WTC11 (cell line): ENCODE results near the gene INPP5K. TPM values are rescaled to one million over a fixed set of nuclear protein-coding genes. Genes with fewer than 3 reads are reported as not detected.

Experiments used
- ATAC-seq: fragments of 200-7000 bp; cut with Tn5 transposase; 2 replicates; pipeline ENCODE4 v1.10.0; 2021; ENCODE audit warnings: mild to moderate bottlenecking, moderate library complexity
- CTCF ChIA-PET: fragments of 300-600 bp; sonication (Branson Sonifier 250); formaldehyde crosslinking; loops from one replicate; lab custom pipeline; 2021; ENCODE audit warnings: antibody characterized with exemption; lab: Charles Lee
- POLR2A ChIA-PET: fragments of 350-600 bp; sonication (Branson Sonifier 250); formaldehyde crosslinking; loops from one replicate; lab custom pipeline; 2021; ENCODE audit warnings: antibody characterized with exemption; lab: Charles Lee
- DNase-seq: peaks from one replicate; pipeline ENCODE4 v3.0.0; 2021; ENCODE audit warnings: low spot score
- H3K27ac Mint-ChIP-seq: 2 replicates; pipeline ENCODE4 v1.8.0; 2021; ENCODE audit warnings: mixed read lengths
- H3K27me3 Mint-ChIP-seq: 2 replicates; pipeline ENCODE4 v1.8.0; 2021; ENCODE audit warnings: low read depth, mild to moderate bottlenecking, moderate library complexity, mixed read lengths
- H3K36me3 Mint-ChIP-seq: 2 replicates; pipeline ENCODE4 v1.8.0; 2021; ENCODE audit warnings: mixed read lengths
- H3K4me1 Mint-ChIP-seq: 2 replicates; pipeline ENCODE4 v1.8.0; 2022; ENCODE audit warnings: mixed read lengths
- H3K4me3 Mint-ChIP-seq: 2 replicates; pipeline ENCODE4 v1.8.0; 2021; ENCODE audit warnings: mild to moderate bottlenecking, moderate library complexity, mixed read lengths
- H3K9me3 Mint-ChIP-seq: 2 replicates; pipeline ENCODE4 v1.8.0; 2021; ENCODE audit warnings: mixed read lengths
- E2F5 ChIP-seq: sonication (generic); formaldehyde crosslinking; IDR thresholded peaks from 2 replicates; pipeline ENCODE4 v1.8.1; 2022; ENCODE audit warnings: mild to moderate bottlenecking, moderate library complexity, missing genetic modification reagents
- EMX1 ChIP-seq: fragments of 250-450 bp; sonication (Bioruptor Pico); IDR thresholded peaks from 2 replicates; pipeline ENCODE4 v1.8.0; 2021; ENCODE audit warnings: mild to moderate bottlenecking
- FOXK1 ChIP-seq: sonication (generic); formaldehyde crosslinking; IDR thresholded peaks from 2 replicates; pipeline ENCODE4 v1.8.0; 2022; ENCODE audit warnings: mild to moderate bottlenecking, moderate library complexity, missing genetic modification reagents
- HMGXB4 ChIP-seq: sonication (generic); formaldehyde crosslinking; IDR thresholded peaks from 2 replicates; pipeline ENCODE4 v1.8.1; 2023; ENCODE audit warnings: mild to moderate bottlenecking, moderate library complexity, missing genetic modification reagents
- MYBL2 ChIP-seq: sonication (generic); formaldehyde crosslinking; IDR thresholded peaks from 2 replicates; pipeline ENCODE4 v1.8.1; 2023; ENCODE audit warnings: mild to moderate bottlenecking, moderate library complexity, missing genetic modification reagents
- NFATC4 ChIP-seq: fragments of 250-450 bp; sonication (Bioruptor Pico); IDR thresholded peaks from 2 replicates; pipeline ENCODE4 v1.9.0; 2021; ENCODE audit warnings: mild to moderate bottlenecking
- NFE2L1 ChIP-seq: sonication (generic); formaldehyde crosslinking; IDR thresholded peaks from 2 replicates; pipeline ENCODE4 v1.8.1; 2023; ENCODE audit warnings: missing genetic modification reagents
- NFYB ChIP-seq: sonication (generic); formaldehyde crosslinking; conservative IDR thresholded peaks from 2 replicates; pipeline ENCODE4 v1.8.0; 2022; ENCODE audit warnings: low read depth, missing genetic modification reagents
- NR3C1 ChIP-seq: sonication (generic); formaldehyde crosslinking; conservative IDR thresholded peaks from 2 replicates; pipeline ENCODE4 v1.8.1; 2023; ENCODE audit warnings: low read depth, mild to moderate bottlenecking, missing genetic modification reagents
- RORB ChIP-seq: fragments of 250-450 bp; sonication (Bioruptor Pico); IDR thresholded peaks from 2 replicates; pipeline ENCODE4 v1.9.0; 2021; ENCODE audit warnings: mild to moderate bottlenecking
- SMAD3 ChIP-seq: sonication (generic); formaldehyde crosslinking; IDR thresholded peaks from 2 replicates; pipeline ENCODE4 v1.8.0; 2022; ENCODE audit warnings: missing genetic modification reagents, mild to moderate bottlenecking, borderline replicate concordance
- ZNF232 ChIP-seq: sonication (generic); formaldehyde crosslinking; IDR thresholded peaks from 2 replicates; pipeline ENCODE4 v1.8.0; 2022; ENCODE audit warnings: mild to moderate bottlenecking, missing genetic modification reagents
- ZNF423 ChIP-seq: fragments of 250-450 bp; sonication (Bioruptor Pico); IDR thresholded peaks from 2 replicates; pipeline ENCODE4 v2.1.2; 2022; ENCODE audit warnings: mild to moderate bottlenecking, moderate library complexity
- ZNF425 ChIP-seq: fragments of 250-450 bp; sonication (Bioruptor Pico); conservative IDR thresholded peaks from 2 replicates; pipeline ENCODE4 v1.9.0; 2021; ENCODE audit warnings: mild to moderate bottlenecking
- ZSCAN18 ChIP-seq: fragments of 250-450 bp; sonication (Bioruptor Pico); IDR thresholded peaks from 2 replicates; pipeline ENCODE4 v2.1.2; 2022; ENCODE audit warnings: mild to moderate bottlenecking, moderate library complexity
- total RNA-seq: library from RNA; stranded (reverse); gene quantifications from 3 replicates; pipeline ENCODE4 v1.2.3, GENCODE V29; 2021
- TF ChIP-seq, protein P1 (sequence below): fragments of 250-450 bp; sonication (Bioruptor Pico); IDR thresholded peaks from 2 replicates; pipeline ENCODE4 v1.9.0; 2021; ENCODE audit warnings: moderate library complexity, mild to moderate bottlenecking, inconsistent platforms, borderline replicate concordance
- TF ChIP-seq, protein P2 (sequence below): sonication (generic); formaldehyde crosslinking; conservative IDR thresholded peaks from 2 replicates; pipeline ENCODE4 v1.8.1; 2023; ENCODE audit warnings: mild to moderate bottlenecking, low read depth, missing genetic modification reagents, moderate library complexity
- TF ChIP-seq, protein P3 (sequence below): sonication (generic); formaldehyde crosslinking; IDR thresholded peaks from 2 replicates; pipeline ENCODE4 v1.8.1; 2022; ENCODE audit warnings: low read depth, missing genetic modification reagents, borderline replicate concordance
- TF ChIP-seq, protein P4 (sequence below): fragments of 200-600 bp; IDR thresholded peaks from 2 replicates; pipeline ENCODE4 v1.8.0; 2022; ENCODE audit warnings: antibody characterized with exemption
- TF ChIP-seq, protein P5 (sequence below): fragments of 250-450 bp; sonication (Bioruptor Pico); IDR thresholded peaks from 2 replicates; pipeline ENCODE4 v1.9.0; 2021; ENCODE audit warnings: mild to moderate bottlenecking

The INPP5K gene
- total RNA-seq, 1 experiment from 2014 or later = 26.8 TPM

GRCh38 chr17:1515640-1516387 is 598 bp downstream of the INPP5K start:
- CTCF ChIA-PET = interaction anchor here (0.5 to 2.7 kb wide), 35 partner anchors 10 to 393 kb away, joined by 3 to 53 read pairs (median 5); partner anchors contain the start of genes BHLHA9, CRK, MYO1C and RILP
- no peaks in the 10 kb centered on the region for H3K36me3 Mint-ChIP-seq
- POLR2A ChIA-PET = interaction anchor here (0.6 to 2.2 kb wide), 9 partner anchors 23 to 237 kb away, joined by 3 to 16 read pairs (median 3); partner anchors contain the start of genes MYO1C, RILP and TRARG1
- H3K27me3 Mint-ChIP-seq = no peaks in the 10 kb centered on the region
- H3K4me1 Mint-ChIP-seq = peaks cover 14% of the 10 kb centered on the region
- ATAC-seq = peak; percentile 46
- TF ChIP-seq MYBL2 (CRISPR knock-in tag) (no peak), NR3C1 (0 out of 2 replicates have a peak, but pooled peaks have one; percentile 74), FOXK1 (CRISPR knock-in tag) (no peak), E2F5 (peak; percentile 23; the same call in 1 of the 2 replicates), NFE2L1 (CRISPR knock-in tag) (no peak), SMAD3 (CRISPR knock-in tag) (no peak)
- TF ChIP-seq, protein P1, sequence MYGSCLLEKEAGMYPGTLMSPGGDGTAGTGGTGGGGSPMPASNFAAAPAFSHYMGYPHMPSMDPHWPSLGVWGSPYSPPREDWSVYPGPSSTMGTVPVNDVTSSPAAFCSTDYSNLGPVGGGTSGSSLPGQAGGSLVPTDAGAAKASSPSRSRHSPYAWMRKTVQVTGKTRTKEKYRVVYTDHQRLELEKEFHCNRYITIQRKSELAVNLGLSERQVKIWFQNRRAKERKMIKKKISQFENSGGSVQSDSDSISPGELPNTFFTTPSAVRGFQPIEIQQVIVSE (CRISPR knock-in tag) = no peak
- H3K27ac Mint-ChIP-seq = peak overlapping the region; percentile 97
- H3K4me3 Mint-ChIP-seq = peak overlapping the region; percentile 88
- DNase-seq = peak; percentile 52
- no peaks in the 10 kb centered on the region for H3K9me3 Mint-ChIP-seq

DNA sequence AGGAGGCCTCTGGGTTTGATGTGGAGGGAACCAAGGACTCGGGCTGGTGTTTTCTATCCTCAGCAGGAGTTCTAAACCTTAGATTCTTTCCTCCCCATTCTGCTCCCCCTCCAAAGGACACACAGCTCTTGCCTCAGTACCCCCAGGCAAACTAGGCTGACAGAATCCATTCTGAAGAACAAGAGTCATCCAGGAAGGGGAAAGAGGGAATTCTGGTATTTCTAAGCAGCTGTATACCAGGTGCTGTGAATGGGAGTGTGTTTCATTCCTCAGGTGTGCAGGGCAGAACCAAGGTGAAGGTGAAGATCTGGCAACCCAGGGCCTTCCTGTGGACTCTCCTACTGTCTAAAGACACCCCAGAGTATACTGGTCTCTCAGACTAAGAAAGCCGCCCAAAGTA is 4.1 kb downstream of the INPP5K start:
- Mint-ChIP-seq H3K4me1 (peaks cover 10% of the 10 kb centered on the region), H3K9me3 (no peaks in the 10 kb centered on the region), H3K27me3 (no peaks in the 10 kb centered on the region), H3K36me3 (no peaks in the 10 kb centered on the region), H3K27ac (no peak overlapping the region), H3K4me3 (no peak overlapping the region)
- CTCF ChIA-PET = no interaction called here
- POLR2A ChIA-PET = interaction anchor here (0.5 kb wide), 1 partner anchor 66 kb away, joined by 4 read pairs; no protein-coding TSS in a partner anchor
- ATAC-seq = no peak
- DNase-seq = no peak
- TF ChIP-seq NR3C1 (no peak), ZNF423 (CRISPR knock-in tag) (no peak), NFATC4 (CRISPR knock-in tag) (no peak), FOXK1 (CRISPR knock-in tag) (no peak), EMX1 (no peak), RORB (CRISPR knock-in tag) (no peak), ZNF425 (no peak), ZSCAN18 (CRISPR knock-in tag) (no peak), ZNF232 (CRISPR knock-in tag) (no peak), HMGXB4 (CRISPR knock-in tag) (no peak), NFYB (no peak)
- TF ChIP-seq, protein P2, sequence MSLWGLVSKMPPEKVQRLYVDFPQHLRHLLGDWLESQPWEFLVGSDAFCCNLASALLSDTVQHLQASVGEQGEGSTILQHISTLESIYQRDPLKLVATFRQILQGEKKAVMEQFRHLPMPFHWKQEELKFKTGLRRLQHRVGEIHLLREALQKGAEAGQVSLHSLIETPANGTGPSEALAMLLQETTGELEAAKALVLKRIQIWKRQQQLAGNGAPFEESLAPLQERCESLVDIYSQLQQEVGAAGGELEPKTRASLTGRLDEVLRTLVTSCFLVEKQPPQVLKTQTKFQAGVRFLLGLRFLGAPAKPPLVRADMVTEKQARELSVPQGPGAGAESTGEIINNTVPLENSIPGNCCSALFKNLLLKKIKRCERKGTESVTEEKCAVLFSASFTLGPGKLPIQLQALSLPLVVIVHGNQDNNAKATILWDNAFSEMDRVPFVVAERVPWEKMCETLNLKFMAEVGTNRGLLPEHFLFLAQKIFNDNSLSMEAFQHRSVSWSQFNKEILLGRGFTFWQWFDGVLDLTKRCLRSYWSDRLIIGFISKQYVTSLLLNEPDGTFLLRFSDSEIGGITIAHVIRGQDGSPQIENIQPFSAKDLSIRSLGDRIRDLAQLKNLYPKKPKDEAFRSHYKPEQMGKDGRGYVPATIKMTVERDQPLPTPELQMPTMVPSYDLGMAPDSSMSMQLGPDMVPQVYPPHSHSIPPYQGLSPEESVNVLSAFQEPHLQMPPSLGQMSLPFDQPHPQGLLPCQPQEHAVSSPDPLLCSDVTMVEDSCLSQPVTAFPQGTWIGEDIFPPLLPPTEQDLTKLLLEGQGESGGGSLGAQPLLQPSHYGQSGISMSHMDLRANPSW (CRISPR knock-in tag) = no peak
- TF ChIP-seq, protein P3, sequence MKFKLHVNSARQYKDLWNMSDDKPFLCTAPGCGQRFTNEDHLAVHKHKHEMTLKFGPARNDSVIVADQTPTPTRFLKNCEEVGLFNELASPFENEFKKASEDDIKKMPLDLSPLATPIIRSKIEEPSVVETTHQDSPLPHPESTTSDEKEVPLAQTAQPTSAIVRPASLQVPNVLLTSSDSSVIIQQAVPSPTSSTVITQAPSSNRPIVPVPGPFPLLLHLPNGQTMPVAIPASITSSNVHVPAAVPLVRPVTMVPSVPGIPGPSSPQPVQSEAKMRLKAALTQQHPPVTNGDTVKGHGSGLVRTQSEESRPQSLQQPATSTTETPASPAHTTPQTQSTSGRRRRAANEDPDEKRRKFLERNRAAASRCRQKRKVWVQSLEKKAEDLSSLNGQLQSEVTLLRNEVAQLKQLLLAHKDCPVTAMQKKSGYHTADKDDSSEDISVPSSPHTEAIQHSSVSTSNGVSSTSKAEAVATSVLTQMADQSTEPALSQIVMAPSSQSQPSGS (CRISPR knock-in tag) = no peak
- TF ChIP-seq, protein P4, sequence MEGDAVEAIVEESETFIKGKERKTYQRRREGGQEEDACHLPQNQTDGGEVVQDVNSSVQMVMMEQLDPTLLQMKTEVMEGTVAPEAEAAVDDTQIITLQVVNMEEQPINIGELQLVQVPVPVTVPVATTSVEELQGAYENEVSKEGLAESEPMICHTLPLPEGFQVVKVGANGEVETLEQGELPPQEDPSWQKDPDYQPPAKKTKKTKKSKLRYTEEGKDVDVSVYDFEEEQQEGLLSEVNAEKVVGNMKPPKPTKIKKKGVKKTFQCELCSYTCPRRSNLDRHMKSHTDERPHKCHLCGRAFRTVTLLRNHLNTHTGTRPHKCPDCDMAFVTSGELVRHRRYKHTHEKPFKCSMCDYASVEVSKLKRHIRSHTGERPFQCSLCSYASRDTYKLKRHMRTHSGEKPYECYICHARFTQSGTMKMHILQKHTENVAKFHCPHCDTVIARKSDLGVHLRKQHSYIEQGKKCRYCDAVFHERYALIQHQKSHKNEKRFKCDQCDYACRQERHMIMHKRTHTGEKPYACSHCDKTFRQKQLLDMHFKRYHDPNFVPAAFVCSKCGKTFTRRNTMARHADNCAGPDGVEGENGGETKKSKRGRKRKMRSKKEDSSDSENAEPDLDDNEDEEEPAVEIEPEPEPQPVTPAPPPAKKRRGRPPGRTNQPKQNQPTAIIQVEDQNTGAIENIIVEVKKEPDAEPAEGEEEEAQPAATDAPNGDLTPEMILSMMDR = no peak
- TF ChIP-seq, protein P5, sequence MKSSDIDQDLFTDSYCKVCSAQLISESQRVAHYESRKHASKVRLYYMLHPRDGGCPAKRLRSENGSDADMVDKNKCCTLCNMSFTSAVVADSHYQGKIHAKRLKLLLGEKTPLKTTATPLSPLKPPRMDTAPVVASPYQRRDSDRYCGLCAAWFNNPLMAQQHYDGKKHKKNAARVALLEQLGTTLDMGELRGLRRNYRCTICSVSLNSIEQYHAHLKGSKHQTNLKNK (CRISPR knock-in tag) = no peak
